Right cardiac atrium (tissue), 5 donors: ENCODE measurements around the gene COX7A2L. TPM values are rescaled to one million over a fixed set of nuclear protein-coding genes. Genes with fewer than 3 reads are reported as not detected.

Source experiments
- ATAC-seq, 2 donors: fragments of 200-7000 bp; cut with Tn5 transposase; one replicate each; pipeline versions ENCODE4 v1.8.0 to v1.9.1; 2020; ENCODE audit warnings: moderate library complexity in 2 of 2, mild to moderate bottlenecking in 1 of 2
- DNase-seq, 3 donors: peaks; one replicate each; pipeline ENCODE4 v3.0.0-alpha.2; 2020
- H3K27ac ChIP-seq: one replicate; pipeline ENCODE4 v1.5.1; 2013; ENCODE audit warnings: mild to moderate bottlenecking, low read length, control low read depth, moderate library complexity
- H3K27me3 ChIP-seq: one replicate; pipeline ENCODE4 v1.6.1; 2013; ENCODE audit not compliant: control insufficient read depth, insufficient read depth
- H3K4me1 ChIP-seq: one replicate; pipeline ENCODE4 v1.6.1; 2013; ENCODE audit warnings: low read length; ENCODE audit not compliant: control insufficient read depth, insufficient read depth
- H3K4me3 ChIP-seq: one replicate; pipeline ENCODE4 v1.5.1; 2013; ENCODE audit warnings: low read length, control low read depth
- H3K9me3 ChIP-seq: one replicate; pipeline ENCODE4 v1.6.1; 2013; ENCODE audit warnings: low read length; ENCODE audit not compliant: control insufficient read depth
- WGBS: extraction: QIAGEN DNeasy Blood & Tissue Kit; methylation state at CpG from one replicate; pipeline ENCODE4 v1.1.7; 2013; 5-methylcytosine and 5-hydroxymethylcytosine counted together
- intact Hi-C, 4 donors: fragments of 100-400 bp; cut with DNase I; formaldehyde crosslinking; loops; one replicate each; pipeline versions ENCODE4 v1.11.0 to v1.14.0; 2022 to 2023
- polyA plus RNA-seq: library from polyadenylated mRNA; stranded (reverse); fragments of 200-250 nt; gene quantifications from one replicate; pipeline ENCODE4 v1.2.3, GENCODE V29; 2013
- total RNA-seq, 4 donors: library from RNA; stranded (reverse); fragmentation: NEBNext Ultra II Directional; extraction: Animal tissue kit (Norgen Biotek cat#: 25700); gene quantifications; one replicate each; pipeline ENCODE4 v1.2.1, GENCODE V29; 2021
- donor health status: healthy with polysubstance abuse.
- donor health status: DM: no; HTN: yes; CAD: no.
- donor health status: DM: no; HTN: no; CAD: no.
- donor health status: DM: no; HTN: yes; CAD: no; lungs with severe emphysema.
- donor health status: DM: yes; HTN: yes; CAD: no.

The COX7A2L gene
- total and polyA plus RNA-seq, 5 donors = 96.1 to 128 (median 109) TPM

- ATAC-seq = no peak
- WGBS = 72% methylated on average over 9 of the region's 9 CpGs
- Histone ChIP-seq H3K27ac (no peak overlapping the region), H3K4me3 (no peak overlapping the region), H3K4me1 (no peaks in the 10 kb centered on the region), H3K27me3 (no peaks in the 10 kb centered on the region), H3K9me3 (no peaks in the 10 kb centered on the region)
- intact Hi-C loops = loop anchor here in 2 of 4 donors (5.0 to 10.0 kb wide), 2 partner anchors 234 to 237 kb away; no protein-coding TSS in a partner anchor
- no peak for DNase-seq
Observed at GRCh38 chr2:42331569-42332284, 29.3 kb downstream of the COX7A2L start.

- H3K4me1 ChIP-seq = no peaks in the 10 kb centered on the region
- no peak for ATAC-seq
- H3K27me3 ChIP-seq = no peaks in the 10 kb centered on the region
- DNase-seq = no peak
- H3K4me3 ChIP-seq = no peak overlapping the region
- no peak overlapping the region for H3K27ac ChIP-seq
- H3K9me3 ChIP-seq = no peaks in the 10 kb centered on the region
- intact Hi-C loops = loop anchor here (5.0 to 10.0 kb wide), 2 partner anchors 232 to 235 kb away; no protein-coding TSS in a partner anchor
- WGBS = 85% methylated on average over 5 of the region's 5 CpGs
Observed at GRCh38 chr2:42329736-42330135, 31.3 kb downstream of the COX7A2L start.

GRCh38 chr2:42328923-42329322 is 32.1 kb downstream of the COX7A2L start:
- Histone ChIP-seq H3K27ac (no peak overlapping the region), H3K4me3 (no peak overlapping the region), H3K9me3 (no peaks in the 10 kb centered on the region), H3K4me1 (no peaks in the 10 kb centered on the region), H3K27me3 (no peaks in the 10 kb centered on the region)
- intact Hi-C loops = loop anchor here in 2 of 4 donors (5.0 to 10.0 kb wide), 2 partner anchors 232 to 234 kb away; no protein-coding TSS in a partner anchor
- DNase-seq (no peak), ATAC-seq (no peak)
- WGBS = 90% methylated on average over 6 of the region's 6 CpGs

- 71% methylated on average over 3 of the region's 3 CpGs for WGBS
- H3K4me3 ChIP-seq = no peak overlapping the region
- intact Hi-C loops = loop anchor here in 2 of 4 donors (5.0 to 10.0 kb wide), 2 partner anchors 231 to 233 kb away; no protein-coding TSS in a partner anchor
- DNase-seq = no peak
- no peak overlapping the region for H3K27ac ChIP-seq
- no peaks in the 10 kb centered on the region for H3K9me3 ChIP-seq
- no peaks in the 10 kb centered on the region for H3K4me1 ChIP-seq
- H3K27me3 ChIP-seq = no peaks in the 10 kb centered on the region
- no peak for ATAC-seq
Observed at GRCh38 chr2:42328148-42328833, 32.7 kb downstream of the COX7A2L start.

GRCh38 chr2:42327125-42327524 is 33.9 kb downstream of the COX7A2L start:
- Histone ChIP-seq H3K4me1 (no peaks in the 10 kb centered on the region), H3K9me3 (no peaks in the 10 kb centered on the region), H3K27me3 (no peaks in the 10 kb centered on the region), H3K4me3 (no peak overlapping the region), H3K27ac (no peak overlapping the region)
- DNase-seq (no peak), ATAC-seq (no peak)
- intact Hi-C loops = loop anchor here in 2 of 4 donors (5.0 to 10.0 kb wide), 2 partner anchors 230 to 232 kb away; no protein-coding TSS in a partner anchor
- WGBS = 83% methylated on average over 4 of the region's 4 CpGs

GRCh38 chr2:42325609-42326008 is 35.4 kb downstream of the COX7A2L start:
- Histone ChIP-seq H3K4me1 (no peaks in the 10 kb centered on the region), H3K27me3 (no peaks in the 10 kb centered on the region), H3K27ac (no peak overlapping the region), H3K4me3 (no peak overlapping the region), H3K9me3 (no peaks in the 10 kb centered on the region)
- ATAC-seq = no peak
- WGBS = 95% methylated on average over 1 of the region's 1 CpG
- intact Hi-C loops = loop anchor here in 2 of 4 donors (5.0 to 10.0 kb wide), 2 partner anchors 228 to 231 kb away; no protein-coding TSS in a partner anchor
- DNase-seq = no peak

GRCh38 chr2:42324949-42325348 is 36.1 kb downstream of the COX7A2L start:
- WGBS = 83% methylated on average over 2 of the region's 2 CpGs
- Histone ChIP-seq H3K4me1 (no peaks in the 10 kb centered on the region), H3K27ac (no peak overlapping the region), H3K4me3 (no peak overlapping the region), H3K9me3 (no peaks in the 10 kb centered on the region), H3K27me3 (no peaks in the 10 kb centered on the region)
- intact Hi-C loops = loop anchor here in 2 of 4 donors (5.0 to 10.0 kb wide), 2 partner anchors 228 to 230 kb away; no protein-coding TSS in a partner anchor
- DNase-seq (no peak), ATAC-seq (no peak)

GRCh38 chr2:42324244-42324643 is 36.8 kb downstream of the COX7A2L start:
- Histone ChIP-seq H3K9me3 (no peaks in the 10 kb centered on the region), H3K27me3 (no peaks in the 10 kb centered on the region), H3K4me3 (no peak overlapping the region), H3K4me1 (no peaks in the 10 kb centered on the region), H3K27ac (no peak overlapping the region)
- ATAC-seq = no peak
- DNase-seq = no peak
- WGBS = 96% methylated on average over 4 of the region's 4 CpGs
- intact Hi-C loops = loop anchor here in 1 of 4 donors (10.0 kb wide), 1 partner anchor 229 kb away; no protein-coding TSS in a partner anchor

- Histone ChIP-seq H3K9me3 (no peaks in the 10 kb centered on the region), H3K27me3 (no peaks in the 10 kb centered on the region), H3K4me1 (no peaks in the 10 kb centered on the region), H3K27ac (no peak overlapping the region), H3K4me3 (no peak overlapping the region)
- DNase-seq (no peak), ATAC-seq (no peak)
- 90% methylated on average over 2 of the region's 2 CpGs for WGBS
- intact Hi-C loops = loop anchor here in 1 of 4 donors (10.0 kb wide), 1 partner anchor 227 kb away; no protein-coding TSS in a partner anchor
Observed at GRCh38 chr2:42321452-42322064, 39.5 kb downstream of the COX7A2L start.

- intact Hi-C loops = no loop called here
- Histone ChIP-seq H3K27ac (no peak overlapping the region), H3K4me1 (no peaks in the 10 kb centered on the region), H3K27me3 (no peaks in the 10 kb centered on the region), H3K9me3 (no peaks in the 10 kb centered on the region), H3K4me3 (no peak overlapping the region)
- ATAC-seq (no peak), DNase-seq (no peak)
- 95% methylated on average over 5 of the region's 5 CpGs for WGBS
Observed at GRCh38 chr2:42319265-42319664, 41.8 kb downstream of the COX7A2L start.

- H3K4me1 ChIP-seq = no peaks in the 10 kb centered on the region
- DNase-seq (no peak), ATAC-seq (no peak)
- intact Hi-C loops = no loop called here
- no peak overlapping the region for H3K4me3 ChIP-seq
- H3K9me3 ChIP-seq = no peaks in the 10 kb centered on the region
- no peak overlapping the region for H3K27ac ChIP-seq
- no peaks in the 10 kb centered on the region for H3K27me3 ChIP-seq
Observed at GRCh38 chr2:42317945-42318344, 43.1 kb downstream of the COX7A2L start.
